HG03108 (cell line): ENCODE measurements around the gene CCBE1.
"Not testable (repeated sequence)": the region's sequence is repeated elsewhere in the genome, so short reads cannot be mapped to it uniquely, and the experiment has no call there.

Experiments
- ATAC-seq: cut with Tn5 transposase; IDR thresholded peaks from one replicate; pipeline ENCODE4 v1.9.1; 2021; ENCODE audit warnings: moderate library complexity; ENCODE audit not compliant: unreplicated experiment

The CCBE1 gene

DNA sequence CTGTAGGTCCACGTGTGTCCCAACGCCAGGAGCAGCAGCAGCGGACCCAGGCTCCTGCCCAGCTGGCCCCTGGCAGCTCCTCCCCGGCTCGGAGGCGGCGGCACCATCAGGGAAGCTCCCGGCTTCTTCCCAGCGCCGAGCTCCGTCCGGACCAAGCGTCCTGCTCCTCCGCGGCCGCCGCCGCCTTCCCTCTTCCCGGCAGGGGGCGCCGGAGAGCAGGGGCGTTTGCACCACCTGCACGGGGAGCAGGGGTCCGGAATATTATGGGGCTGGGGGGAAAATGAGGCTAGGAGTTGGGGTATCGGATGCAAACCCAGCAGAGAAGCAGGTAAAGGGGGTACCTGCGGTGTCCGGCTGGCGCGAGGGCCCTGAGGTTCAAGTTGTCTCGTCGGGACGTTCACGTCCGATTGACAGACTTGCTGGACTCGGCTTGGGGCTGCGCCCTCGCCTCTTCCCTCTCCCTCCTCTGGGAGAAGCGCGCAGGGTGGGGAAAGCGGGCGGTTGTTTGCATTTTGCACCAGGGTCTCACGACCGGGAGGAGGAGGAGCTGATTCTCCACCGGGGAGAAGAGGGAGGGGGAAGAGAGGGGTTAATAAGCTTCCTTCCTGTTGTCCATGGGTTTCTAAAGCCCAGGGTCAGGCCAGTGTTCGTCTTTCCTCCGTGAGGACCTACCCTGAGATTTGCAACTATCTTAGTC lies at the start of gene CCBE1:
Gene CCBE1, minus strand, starts transcription at position 188 of the 697 bp plus-strand sequence.
- ATAC-seq: no peak

DNA sequence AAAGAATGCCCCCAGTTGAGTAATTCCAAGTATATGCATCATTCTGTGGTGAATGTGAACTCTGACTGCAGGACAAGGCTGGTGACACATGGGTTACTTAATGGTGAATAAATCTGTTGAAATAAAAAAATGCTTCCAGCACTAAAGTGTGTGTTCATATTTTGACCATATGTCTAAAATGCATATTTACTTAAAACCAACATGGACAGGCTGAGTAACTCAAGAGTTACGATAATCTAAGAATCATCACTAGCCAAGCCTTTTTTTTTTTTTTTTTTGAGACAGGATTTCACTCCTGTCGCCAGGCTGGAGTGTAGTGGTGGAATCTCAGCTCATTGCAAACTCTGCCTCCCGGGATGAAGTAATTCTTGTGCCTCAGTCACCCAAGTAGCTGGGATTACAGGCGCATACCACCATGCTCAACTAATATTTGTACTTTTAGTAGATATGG lies 47.1 kb upstream of the CCBE1 start:
- ATAC-seq: no peak

DNA sequence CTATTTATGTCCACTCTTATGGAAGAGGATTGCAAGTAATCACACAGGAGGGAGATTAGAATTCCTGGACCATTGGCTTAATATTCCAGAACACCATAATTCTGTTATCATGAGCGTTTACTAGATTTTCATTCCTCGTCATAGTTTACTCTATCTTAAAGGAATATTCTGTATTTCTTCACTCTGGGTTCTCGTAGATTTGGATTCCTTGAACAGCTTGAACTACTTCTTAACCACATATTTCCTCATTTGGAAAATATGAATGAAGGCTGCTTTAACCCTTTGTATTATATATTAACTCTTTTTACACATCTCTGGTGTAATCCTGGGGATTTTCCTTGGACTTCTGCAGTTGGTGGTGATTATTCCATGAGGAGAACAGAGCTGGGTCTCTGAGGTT lies 46.3 kb upstream of the CCBE1 start:
- no peak for ATAC-seq

DNA sequence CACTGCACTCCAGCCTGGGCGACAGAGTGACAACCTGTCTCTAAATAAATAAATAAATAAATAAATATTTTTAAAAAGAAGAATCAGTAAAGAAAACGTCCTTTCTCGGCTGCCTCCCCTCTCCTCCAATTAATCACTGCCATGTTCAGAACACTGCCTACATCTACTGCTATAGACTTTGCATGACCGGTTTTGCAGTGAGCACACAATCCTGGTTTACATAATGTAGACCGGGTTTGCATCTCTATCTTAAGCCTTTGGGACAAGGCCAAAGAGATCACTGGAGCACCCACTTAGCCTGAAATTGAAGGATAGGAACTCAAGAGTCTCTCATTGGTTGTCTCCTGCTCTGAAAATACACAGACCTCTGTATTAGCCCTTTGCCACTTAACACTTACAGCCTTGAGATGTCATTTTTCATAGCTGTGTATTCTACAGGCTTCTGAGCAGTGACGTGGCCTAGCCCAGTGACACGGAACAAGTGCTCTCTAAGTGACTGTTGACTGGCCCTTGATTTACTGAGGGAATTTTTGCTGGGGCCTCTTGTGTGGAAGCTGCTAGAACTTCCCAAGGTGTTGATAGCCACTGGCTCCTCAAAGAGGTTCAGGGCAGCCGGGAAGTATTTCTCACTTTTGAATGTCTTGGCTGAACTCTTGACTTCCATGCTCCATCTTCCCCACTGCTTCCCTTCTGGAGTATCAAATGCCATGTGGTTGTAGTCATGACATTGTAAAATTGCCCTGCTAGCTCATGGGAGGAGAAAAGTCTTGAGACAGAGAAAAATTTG lies 45.3 kb upstream of the CCBE1 start:
- ATAC-seq: no peak

DNA sequence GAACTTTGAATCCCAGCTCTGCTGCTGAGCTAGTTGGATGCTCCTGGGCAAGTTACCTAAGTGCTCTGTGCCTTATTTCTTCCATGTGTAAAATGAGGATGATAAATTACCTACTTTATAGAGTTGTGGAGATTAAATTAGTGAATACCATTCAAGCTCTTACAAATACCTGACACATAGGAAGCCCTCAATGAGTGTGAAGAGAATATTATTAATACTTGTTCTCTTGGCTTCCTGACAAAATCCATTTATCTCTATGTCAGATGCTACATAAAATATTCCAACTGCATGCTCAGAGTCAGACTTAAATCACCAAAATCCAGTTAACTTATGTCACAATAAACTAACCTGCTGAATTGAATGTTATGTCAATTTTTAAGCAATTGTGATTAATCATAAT lies 42.9 kb upstream of the CCBE1 start:
- no peak for ATAC-seq

DNA sequence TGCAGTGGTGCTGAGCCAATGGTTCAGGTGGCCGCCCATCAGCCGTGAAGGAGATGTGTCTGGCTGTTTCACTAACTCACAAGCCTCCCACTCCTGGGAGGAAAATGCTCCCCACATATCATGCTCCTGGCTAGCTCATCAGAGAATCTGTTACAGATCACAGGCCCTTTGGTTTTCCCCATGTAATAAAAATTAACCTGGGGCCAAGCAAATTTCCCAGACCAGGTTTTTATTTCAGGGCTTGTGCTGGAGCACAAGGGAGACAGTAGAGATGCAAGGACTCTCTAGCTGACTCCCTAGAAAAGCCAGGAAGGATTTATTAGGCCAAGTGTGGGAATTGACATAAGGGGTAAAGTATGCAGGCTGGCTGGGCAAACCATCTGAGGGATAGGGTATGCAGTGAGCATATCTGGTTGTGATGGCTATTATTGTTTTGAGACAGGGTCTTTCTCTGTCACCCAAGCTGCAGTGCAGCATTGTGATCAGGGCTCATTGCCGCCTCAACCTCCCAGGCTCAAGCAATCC lies 40.6 kb upstream of the CCBE1 start:
- no peak for ATAC-seq

DNA sequence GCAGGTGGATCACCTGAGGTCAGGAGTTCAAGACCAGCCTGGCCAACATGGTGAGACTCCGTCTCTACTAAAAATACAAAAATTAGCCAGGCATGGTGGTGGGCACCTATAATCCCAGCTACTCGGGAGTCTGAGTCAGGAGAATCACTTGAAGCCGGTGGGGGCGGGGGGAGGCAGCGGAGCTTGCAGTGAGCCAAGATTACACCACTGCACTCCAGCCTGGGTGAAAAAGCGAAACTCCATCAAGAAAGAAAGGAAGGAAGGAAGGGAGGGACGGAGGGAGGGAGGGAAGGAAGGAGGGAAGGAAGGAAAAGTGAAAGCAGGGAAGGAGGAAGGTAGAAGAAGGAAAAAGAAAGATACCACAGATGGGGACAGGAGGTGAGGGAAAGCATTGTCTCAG lies 40.1 kb upstream of the CCBE1 start:
- not testable (repeated sequence) for ATAC-seq

DNA sequence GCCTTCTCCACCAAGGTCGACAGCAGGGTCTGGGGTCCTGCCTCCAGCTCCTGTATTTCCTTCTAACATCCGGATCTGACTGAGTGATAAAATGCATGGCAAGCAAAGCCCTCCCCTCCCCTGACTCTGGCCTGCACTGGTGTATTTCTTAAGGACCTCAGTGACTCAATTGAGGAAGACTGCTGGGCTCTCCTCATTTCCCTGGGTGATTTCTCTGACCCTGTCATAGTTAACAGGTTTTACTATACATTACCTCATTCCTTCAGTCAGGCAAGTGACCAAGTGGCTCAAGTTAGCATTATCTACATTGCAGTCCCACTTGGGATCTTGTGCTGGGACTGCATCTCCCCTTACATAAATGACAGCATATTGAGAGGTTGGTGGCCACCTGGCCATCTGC lies 38.8 kb upstream of the CCBE1 start:
- ATAC-seq: no peak

DNA sequence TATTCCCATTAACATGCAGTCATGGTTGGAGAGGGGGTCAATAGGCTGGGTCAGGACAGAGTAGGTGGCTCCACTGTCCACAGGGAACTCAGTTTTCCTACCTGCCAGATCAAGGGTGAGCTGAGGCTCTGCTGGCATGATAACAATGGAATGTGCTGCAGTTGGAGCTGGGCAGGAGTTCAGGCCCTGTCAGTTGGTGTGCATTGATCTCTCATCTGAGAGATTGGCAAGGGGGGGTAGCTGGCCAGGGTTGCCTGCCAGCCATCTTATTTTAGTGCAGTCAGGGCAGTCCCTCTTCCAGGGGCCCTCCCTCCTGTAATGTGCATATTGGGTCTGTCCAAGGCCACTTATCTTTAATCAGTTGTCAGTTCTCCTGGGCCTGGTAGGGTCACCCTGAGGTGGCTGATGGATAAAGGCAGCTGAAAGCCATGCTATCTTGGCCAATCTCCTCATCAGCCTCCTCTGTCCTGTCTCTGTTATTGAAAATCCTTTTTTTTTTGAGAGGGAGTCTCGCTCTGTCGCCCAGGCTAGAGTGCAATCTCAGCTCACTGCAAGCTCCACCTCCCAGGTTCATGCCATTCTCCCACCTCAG lies 38.1 kb upstream of the CCBE1 start:
- no peak for ATAC-seq

DNA sequence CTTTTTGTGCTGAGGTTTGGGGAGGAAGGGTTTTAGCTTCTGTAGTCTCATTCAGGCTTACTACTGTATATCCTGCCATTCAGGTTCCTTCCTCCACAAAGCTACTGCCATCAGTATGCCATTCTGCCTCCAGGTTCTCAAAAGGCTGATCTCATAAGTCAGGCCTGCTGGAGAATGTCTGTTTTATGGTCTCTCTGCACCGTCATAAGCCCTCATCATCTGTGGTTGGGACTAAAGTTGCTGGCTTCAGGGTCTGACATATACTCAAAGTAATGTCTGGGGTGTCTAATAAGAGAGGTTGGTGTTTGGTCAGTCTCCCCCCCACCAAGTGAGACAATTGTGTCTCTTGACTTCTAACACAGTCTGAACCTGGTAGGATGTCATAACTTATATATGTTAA lies 36.2 kb upstream of the CCBE1 start:
- no peak for ATAC-seq

DNA sequence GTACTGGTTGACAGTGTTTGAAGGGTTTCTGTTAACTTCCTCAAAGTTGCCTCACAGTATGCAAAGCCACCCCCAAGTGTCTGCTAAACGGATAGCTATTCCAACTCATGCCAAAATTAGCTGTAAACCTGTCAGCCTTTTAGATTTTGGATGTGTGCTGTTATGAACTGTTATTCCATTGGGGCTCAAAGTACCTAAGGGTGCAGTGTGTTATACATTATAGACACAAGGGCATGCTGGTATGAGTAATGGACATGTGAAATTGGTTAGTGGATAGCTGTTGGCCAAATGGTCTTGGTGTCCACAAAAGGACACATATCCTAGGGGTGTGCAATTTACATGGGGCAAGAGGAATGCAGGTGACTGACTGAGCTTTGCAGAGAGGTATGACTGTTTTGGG lies 33.7 kb upstream of the CCBE1 start:
- ATAC-seq: no peak

DNA sequence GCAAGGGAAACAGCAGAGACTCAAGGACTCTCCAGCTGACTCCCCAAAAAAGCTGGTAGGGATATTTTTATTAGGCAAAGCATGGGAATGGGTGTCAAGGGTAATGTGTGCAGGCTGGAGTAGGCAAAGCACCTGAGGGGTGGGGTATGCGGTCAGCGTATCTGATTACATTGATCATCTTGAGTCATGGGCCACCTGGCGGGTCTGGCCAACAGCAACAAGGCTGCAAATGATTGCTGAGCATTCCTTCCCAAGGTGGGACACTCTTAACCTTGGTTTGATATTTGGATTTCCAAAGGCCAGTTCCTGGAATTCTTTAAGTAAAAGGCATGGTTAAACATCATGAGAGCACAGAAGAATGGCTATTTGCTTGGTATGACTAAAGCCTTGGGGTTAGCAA lies 32.6 kb upstream of the CCBE1 start:
- ATAC-seq: no peak

DNA sequence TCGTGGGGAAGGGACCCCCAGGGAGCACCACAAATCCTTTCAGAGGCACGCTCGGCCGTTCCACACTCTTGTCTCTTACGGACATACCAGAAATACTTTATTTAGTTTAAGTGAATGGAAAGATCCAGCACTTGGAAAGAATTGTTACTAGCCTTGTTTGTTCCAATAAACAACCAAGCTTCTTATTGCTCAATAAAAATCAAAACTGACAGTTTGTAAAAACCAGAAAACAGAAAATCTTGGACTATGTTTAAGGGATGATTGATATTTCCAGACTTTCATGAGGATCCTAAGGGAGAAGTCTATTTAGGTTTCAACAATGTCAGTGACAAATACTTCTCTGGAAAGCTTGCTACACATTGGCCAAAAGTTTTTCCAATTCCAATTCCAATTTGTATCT lies 31.6 kb upstream of the CCBE1 start:
- no peak for ATAC-seq

DNA sequence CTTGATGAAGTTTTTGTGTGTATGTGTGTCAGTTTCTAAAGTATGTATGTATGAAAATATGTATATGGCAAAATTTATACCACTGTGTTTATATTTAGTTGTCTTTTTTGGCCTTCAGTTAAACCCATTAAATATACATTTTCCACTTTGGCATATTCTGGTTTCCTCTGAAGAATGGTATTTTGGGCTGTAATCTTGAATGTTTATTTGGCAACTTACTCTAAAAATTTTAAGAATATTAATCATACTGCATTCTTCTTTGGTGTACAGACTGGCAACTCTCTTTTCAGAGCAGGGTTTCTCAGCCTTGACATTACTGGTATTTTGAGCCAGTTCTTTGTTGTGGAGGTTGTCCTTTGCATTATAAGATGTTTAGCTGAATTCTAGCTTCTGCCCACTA lies 27.9 kb upstream of the CCBE1 start:
- ATAC-seq: no peak

DNA sequence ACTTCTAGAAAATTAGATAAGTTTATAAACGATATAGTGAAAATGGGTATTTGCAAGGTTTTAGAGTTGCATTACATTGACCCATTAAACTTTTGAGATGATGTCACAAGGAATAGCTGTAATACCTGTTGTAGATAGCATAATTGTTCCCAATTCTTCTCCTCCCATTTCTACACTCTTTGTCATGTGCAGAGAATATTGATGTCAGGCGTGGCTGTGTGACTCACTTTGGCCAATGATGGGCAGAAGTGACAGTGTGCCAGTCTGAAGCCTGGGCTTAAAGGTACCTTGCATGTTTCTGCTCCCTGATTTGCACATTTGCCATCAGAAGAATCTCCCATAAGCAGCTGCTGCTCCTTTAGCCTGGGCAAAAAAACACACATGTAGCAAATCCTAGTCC lies 26.9 kb upstream of the CCBE1 start:
- ATAC-seq: no peak

DNA sequence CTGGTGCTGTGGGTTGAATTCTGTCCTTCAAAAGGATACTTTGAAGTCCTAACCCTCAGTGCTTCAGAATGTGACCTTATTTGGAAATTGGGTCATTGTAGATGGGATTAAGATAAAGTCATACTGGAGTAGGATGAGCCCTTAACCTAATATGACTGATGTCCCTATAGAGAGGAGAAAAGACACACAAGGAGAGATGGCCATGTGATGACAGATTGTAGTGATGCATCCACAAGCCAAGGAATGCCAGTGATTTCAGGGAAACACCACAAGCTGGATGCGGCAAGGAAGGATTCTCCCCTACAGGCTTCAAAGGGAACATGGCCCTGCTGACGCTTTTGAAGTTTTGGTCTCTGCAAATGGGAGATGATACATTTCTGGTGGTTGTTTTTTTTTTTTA lies 24.7 kb upstream of the CCBE1 start:
- ATAC-seq: no peak

DNA sequence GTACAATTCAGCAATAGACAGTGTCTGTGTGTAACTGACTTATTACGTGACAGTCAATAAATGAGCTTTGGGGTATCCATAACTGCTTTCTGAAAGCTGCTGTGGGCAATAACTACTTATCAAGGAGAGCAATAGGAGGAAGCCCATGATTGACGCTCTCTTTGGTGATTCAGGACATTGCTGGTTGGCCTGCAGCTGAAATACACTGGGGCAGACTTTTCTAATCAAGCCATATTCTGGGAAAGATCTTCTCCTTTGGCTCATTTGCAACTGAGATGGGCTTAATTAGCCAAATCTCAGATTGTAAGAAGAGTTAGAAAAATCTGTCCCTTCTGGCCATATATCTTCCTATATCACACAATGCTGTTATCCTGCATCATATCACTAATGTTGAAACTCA lies 24.0 kb upstream of the CCBE1 start:
- no peak for ATAC-seq

DNA sequence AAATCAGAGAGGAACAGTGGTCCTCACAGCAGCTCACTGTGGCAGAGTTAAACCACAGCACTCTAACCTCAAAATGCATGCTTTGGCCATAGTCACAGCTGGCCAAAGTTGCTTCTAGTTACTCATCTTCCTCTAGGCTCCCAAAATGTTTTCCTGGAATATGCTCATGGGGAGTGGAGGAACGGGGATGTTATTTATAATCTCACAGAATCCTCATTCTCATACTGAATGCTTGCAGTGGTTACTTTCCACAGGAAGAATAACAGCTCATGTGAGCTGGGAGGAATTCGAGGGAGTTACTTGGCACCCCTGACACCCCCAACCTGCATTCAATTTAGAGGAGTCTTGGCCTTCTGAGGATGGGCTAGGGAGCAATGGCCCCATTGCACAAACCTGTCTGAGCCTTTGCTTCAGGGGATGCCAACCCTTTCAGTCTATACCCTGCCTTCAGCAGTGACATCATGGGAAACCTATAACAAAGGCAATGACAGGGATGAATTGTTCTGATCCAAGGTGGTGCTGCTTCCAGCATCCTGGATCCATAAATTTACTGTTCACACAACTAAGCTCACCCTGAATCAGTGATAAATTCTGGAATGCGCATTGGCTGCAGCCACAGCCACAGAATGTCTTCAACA lies 22.4 kb upstream of the CCBE1 start:
- no peak for ATAC-seq

DNA sequence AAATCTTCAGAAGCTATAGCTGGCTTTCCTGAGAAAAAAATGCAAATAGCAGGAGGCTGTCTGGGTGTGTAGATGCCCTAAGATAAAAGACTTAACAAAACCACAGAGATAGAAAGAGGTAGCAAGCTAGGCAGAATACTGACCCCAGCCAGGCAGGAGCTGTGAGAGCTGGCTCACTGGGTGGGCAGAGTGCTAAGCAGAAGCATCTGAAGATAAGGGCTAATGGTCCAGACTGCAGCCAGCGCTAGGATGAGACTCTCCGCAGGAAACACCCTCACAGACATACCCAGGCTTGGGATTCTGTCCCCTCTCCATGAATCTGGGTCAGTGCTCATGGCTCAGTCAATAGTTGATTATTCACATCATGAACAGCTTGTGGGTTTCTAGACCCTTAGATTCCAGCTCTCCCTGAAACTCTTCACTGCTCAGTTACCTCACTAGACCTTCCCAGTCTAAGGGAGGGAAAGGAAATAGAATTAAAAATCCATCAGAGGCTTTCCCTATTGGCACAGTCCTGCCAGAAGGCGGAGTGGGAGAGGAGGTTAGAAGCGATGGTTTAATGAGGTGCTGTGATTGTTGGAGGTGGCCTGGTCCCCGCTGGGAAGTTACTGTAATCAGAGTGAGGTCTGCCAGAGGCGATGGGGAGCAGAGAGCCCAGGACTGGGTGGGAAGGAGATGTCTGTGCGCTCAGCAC lies 21.4 kb upstream of the CCBE1 start:
- no peak for ATAC-seq

DNA sequence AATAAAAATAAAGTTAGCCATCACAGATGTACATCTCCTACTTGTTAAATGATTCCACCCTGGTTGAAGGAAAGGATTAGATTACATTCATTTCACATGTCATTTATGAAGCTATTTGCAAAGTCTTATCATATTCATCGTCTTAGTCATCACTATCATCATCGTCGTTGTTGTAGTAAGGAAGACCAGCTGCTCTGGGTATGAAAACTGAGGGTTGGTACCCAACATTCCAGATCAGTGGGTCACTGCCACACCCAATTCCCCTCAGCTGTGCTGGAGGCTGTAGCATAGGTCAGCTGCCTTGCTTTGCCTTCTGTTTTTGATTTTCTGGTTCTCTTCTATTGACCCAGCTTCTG lies 20.9 kb upstream of the CCBE1 start:
- no peak for ATAC-seq

DNA sequence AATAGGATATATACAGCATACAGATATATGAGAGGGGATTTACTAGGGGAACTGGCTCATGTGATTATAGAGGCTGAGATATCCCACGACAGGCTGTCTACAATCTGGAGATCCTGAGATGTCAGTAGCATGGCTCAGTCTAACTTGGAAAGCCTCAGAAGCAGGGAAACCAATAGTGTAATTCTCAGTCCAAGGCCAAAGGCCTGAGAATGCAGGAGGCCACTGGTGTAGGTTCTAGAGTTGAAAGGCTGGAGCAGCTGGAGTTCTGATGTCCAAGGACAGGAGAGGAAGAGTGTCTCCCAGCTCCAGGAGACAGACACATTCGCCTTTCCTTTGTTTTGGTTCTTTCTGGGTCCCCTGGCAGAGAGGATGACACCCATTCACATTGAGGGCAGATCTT lies 20.1 kb upstream of the CCBE1 start:
- no peak for ATAC-seq
